ENCODE measurements around the gene TAS2R19.

DNA sequence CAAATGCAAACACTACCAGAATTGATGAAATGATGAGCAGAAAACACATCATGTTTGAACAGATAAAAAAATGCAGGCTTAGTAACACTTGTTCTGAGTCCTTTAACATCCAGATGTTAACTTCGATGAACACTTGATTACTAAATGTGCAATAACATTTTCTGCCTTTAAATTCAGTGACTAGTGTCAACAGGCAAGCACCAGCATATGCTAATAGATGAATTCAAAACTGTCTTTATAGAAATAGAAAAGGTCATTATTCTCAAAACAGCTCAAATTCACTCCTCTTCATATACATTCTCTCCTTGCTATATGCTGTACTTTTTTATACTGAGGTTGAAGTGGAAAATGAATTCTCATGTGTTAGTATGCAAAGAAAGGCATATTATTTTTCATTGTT lies at the start of gene TAS2R19:
- TF ChIP-seq NR3C1 (CRISPR knock-in tag; conservative IDR thresholded peaks at IDR 0.05; ENCODE audit: low read depth) (no peak), SMAD3 (CRISPR knock-in tag; IDR thresholded peaks at IDR 0.05; ENCODE audit: borderline replicate concordance) (no peak), CBFB (CRISPR knock-in tag; IDR thresholded peaks at IDR 0.05; ENCODE audit: low read depth) (no peak)
- TF ChIP-seq, protein P1, sequence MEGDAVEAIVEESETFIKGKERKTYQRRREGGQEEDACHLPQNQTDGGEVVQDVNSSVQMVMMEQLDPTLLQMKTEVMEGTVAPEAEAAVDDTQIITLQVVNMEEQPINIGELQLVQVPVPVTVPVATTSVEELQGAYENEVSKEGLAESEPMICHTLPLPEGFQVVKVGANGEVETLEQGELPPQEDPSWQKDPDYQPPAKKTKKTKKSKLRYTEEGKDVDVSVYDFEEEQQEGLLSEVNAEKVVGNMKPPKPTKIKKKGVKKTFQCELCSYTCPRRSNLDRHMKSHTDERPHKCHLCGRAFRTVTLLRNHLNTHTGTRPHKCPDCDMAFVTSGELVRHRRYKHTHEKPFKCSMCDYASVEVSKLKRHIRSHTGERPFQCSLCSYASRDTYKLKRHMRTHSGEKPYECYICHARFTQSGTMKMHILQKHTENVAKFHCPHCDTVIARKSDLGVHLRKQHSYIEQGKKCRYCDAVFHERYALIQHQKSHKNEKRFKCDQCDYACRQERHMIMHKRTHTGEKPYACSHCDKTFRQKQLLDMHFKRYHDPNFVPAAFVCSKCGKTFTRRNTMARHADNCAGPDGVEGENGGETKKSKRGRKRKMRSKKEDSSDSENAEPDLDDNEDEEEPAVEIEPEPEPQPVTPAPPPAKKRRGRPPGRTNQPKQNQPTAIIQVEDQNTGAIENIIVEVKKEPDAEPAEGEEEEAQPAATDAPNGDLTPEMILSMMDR (IDR thresholded peaks at IDR 0.05) = no peak
- TF ChIP-seq, protein P2, sequence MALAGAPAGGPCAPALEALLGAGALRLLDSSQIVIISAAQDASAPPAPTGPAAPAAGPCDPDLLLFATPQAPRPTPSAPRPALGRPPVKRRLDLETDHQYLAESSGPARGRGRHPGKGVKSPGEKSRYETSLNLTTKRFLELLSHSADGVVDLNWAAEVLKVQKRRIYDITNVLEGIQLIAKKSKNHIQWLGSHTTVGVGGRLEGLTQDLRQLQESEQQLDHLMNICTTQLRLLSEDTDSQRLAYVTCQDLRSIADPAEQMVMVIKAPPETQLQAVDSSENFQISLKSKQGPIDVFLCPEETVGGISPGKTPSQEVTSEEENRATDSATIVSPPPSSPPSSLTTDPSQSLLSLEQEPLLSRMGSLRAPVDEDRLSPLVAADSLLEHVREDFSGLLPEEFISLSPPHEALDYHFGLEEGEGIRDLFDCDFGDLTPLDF (CRISPR knock-in tag; IDR thresholded peaks at IDR 0.05) = no peak
- TF ChIP-seq, protein P3, sequence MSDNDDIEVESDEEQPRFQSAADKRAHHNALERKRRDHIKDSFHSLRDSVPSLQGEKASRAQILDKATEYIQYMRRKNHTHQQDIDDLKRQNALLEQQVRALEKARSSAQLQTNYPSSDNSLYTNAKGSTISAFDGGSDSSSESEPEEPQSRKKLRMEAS (CRISPR knock-in tag; IDR thresholded peaks at IDR 0.05) = no peak

Data from WTC11 (cell line).